ENCODE measurements around the gene IQGAP3.

Gene IQGAP3

GRCh38 chr1:156508955-156509234 is 63.5 kb downstream of the IQGAP3 start:
- no peak for DNase-seq (ENCODE audit: low read depth)
- H3K4me3 ChIP-seq (ENCODE audit: low read depth, low read length): no peak overlapping the region
- TF ChIP-seq CTCF (conservative IDR thresholded peaks at IDR 0.05; ENCODE audit: low read depth, low read length): no peak

GRCh38 chr1:156508205-156508954 is 64.0 kb downstream of the IQGAP3 start:
- no peak for TF ChIP-seq CTCF (conservative IDR thresholded peaks at IDR 0.05; ENCODE audit: low read depth, low read length)
- peak; percentile 54 for DNase-seq (ENCODE audit: low read depth)
- H3K4me3 ChIP-seq (ENCODE audit: low read depth, low read length): no peak overlapping the region

- DNase-seq (ENCODE audit: low read depth): no peak
- TF ChIP-seq CTCF (conservative IDR thresholded peaks at IDR 0.05; ENCODE audit: low read depth, low read length): no peak
- H3K4me3 ChIP-seq (ENCODE audit: low read depth, low read length): no peak overlapping the region
Measured at GRCh38 chr1:156506450-156506849, 65.9 kb downstream of the IQGAP3 start.

- DNase-seq (ENCODE audit: low read depth): no peak
- no peak for TF ChIP-seq CTCF (conservative IDR thresholded peaks at IDR 0.05; ENCODE audit: low read depth, low read length)
- H3K4me3 ChIP-seq (ENCODE audit: low read depth, low read length): peak overlapping the region; percentile 34
Measured at GRCh38 chr1:156505679-156506298, 66.6 kb downstream of the IQGAP3 start.

- H3K4me3 ChIP-seq (ENCODE audit: low read depth, low read length): peak overlapping the region; percentile 50
- no peak for TF ChIP-seq CTCF (conservative IDR thresholded peaks at IDR 0.05; ENCODE audit: low read depth, low read length)
- peak; percentile 99 for DNase-seq (ENCODE audit: low read depth)
Measured at GRCh38 chr1:156504821-156505678, 67.3 kb downstream of the IQGAP3 start.

- TF ChIP-seq CTCF (conservative IDR thresholded peaks at IDR 0.05; ENCODE audit: low read depth, low read length): no peak
- no peak for DNase-seq (ENCODE audit: low read depth)
- H3K4me3 ChIP-seq (ENCODE audit: low read depth, low read length): peak overlapping the region; percentile 50
Measured at GRCh38 chr1:156504438-156504813, 67.9 kb downstream of the IQGAP3 start.

Data from choroid plexus epithelial cell (primary cell).